ENCODE measurements around the gene MARK4.
"Not testable (repeated sequence)": the region's sequence is repeated elsewhere in the genome, so short reads cannot be mapped to it uniquely, and the experiment has no call there.

Gene MARK4

DNA sequence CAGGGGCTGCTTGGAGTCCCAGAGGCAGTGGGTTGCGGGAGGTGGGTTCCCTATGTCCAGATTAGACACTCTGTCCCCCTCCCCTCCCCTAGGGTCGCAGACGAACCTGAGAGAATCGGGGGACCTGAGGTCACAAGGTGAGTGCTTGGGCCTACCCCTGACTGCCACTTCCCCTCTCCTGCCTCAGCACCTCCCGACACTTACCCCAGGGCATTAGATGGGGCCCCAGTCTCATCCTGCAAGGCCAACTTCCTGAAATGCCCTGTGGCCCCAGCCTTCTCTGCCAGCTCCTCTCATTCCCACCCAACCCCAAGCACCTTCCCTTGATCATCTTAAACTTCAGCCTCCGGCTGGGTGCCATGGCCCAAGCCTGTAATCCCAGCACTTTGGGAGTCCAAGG lies 48.6 kb downstream of the MARK4 start:
- H3K9ac ChIP-seq, result no peak overlapping the region
- no peaks in the 10 kb centered on the region for H3K4me1 ChIP-seq
- H3K36me3 ChIP-seq, result peaks cover 88% of the 10 kb centered on the region
- no peak overlapping the region for H3K27ac ChIP-seq
- no peaks in the 10 kb centered on the region for H3K9me3 ChIP-seq
- H4K20me1 ChIP-seq, result no peaks in the 10 kb centered on the region
- H3K27me3 ChIP-seq, result no peaks in the 10 kb centered on the region
- no peak for TF ChIP-seq Cebpa-rat (IDR thresholded peaks at IDR 0.05)
- H3K4me2 ChIP-seq, result no peak overlapping the region
- H3K4me3 ChIP-seq, result no peak overlapping the region

DNA sequence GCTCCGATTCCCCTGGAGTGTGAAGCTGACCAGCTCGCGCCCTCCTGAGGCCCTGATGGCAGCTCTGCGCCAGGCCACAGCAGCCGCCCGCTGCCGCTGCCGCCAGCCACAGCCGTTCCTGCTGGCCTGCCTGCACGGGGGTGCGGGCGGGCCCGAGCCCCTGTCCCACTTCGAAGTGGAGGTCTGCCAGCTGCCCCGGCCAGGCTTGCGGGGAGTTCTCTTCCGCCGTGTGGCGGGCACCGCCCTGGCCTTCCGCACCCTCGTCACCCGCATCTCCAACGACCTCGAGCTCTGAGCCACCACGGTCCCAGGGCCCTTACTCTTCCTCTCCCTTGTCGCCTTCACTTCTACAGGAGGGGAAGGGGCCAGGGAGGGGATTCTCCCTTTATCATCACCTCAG lies 51.3 kb downstream of the MARK4 start:
- Histone ChIP-seq H4K20me1 (no peaks in the 10 kb centered on the region), H3K9ac (no peak overlapping the region), H3K4me2 (no peak overlapping the region), H3K4me1 (no peaks in the 10 kb centered on the region), H3K4me3 (no peak overlapping the region), H3K9me3 (no peaks in the 10 kb centered on the region), H3K36me3 (peaks cover 61% of the 10 kb centered on the region), H3K27me3 (no peaks in the 10 kb centered on the region), H3K27ac (no peak overlapping the region)
- no peak for TF ChIP-seq Cebpa-rat (IDR thresholded peaks at IDR 0.05)

DNA sequence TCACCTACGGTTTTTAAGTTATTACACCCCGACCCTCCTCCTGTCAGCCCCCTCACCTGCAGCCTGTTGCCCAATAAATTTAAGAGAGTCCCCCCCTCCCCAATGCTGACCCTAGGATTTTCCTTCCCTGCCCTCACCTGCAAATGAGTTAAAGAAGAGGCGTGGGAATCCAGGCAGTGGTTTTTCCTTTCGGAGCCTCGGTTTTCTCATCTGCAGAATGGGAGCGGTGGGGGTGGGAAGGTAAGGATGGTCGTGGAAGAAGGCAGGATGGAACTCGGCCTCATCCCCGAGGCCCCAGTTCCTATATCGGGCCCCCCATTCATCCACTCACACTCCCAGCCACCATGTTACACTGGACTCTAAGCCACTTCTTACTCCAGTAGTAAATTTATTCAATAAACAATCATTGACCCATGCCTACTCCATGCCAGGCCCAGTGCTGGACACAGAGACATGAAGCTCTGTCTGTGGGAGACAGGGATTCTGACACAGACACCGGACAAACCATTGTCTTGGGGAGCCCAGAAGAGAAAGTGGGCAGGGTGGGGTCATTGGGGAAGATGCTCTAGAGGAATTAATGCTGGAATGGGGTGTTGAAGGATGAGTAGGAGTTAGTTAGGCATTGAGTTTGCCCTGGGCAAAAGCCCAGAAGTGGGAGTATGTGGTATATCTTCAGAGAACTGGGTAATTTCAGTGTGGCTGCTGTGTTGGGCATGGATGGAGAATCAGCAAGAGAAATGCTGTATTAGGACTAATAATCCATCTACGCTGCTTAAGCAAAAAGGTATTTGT lies 52.4 kb downstream of the MARK4 start:
- H4K20me1 ChIP-seq, result no peaks in the 10 kb centered on the region
- H3K4me3 ChIP-seq, result no peak overlapping the region
- H3K4me1 ChIP-seq, result no peaks in the 10 kb centered on the region
- H3K9ac ChIP-seq, result no peak overlapping the region
- no peaks in the 10 kb centered on the region for H3K9me3 ChIP-seq
- TF ChIP-seq Cebpa-rat (IDR thresholded peaks at IDR 0.05), result no peak
- peaks cover 53% of the 10 kb centered on the region for H3K36me3 ChIP-seq
- no peak overlapping the region for H3K27ac ChIP-seq
- H3K27me3 ChIP-seq, result no peaks in the 10 kb centered on the region
- no peak overlapping the region for H3K4me2 ChIP-seq

DNA sequence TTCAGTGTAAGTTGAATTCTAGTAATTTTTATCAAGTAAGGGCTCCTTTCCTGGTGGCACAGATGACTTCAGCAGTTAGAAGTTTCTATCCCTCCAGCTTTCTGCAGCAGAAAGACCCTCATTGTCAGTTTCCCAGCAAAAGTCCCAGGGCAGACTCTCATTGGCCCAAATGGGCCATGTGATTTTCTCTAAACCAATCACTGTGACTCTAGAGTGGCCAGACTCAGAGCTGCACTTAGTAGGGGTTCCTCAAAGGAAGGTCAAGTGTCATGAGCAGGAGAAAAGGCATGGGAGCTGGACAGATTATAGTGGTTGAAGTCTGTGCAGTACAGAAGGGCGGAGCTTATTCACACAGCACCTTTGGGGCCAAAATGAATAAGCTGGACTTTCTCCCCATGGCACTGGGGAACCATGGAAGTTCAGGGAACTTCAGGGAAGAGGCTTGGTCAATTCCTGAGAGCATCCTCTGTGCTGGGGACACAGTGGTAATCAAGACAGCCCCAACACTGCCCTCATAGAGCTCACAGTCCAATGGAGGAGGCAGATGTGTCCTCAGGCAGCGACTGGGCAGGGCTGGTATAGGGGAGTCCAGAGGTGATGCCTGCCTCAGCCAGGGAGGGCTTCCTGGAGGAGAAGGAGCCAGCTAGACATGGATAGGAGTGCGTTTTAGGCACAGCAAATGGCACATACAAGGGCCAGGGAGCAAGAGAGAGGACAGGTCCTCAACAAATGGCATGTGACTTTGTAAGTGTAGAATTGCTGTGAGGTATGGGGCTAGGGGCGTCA lies 53.3 kb downstream of the MARK4 start:
- Histone ChIP-seq H3K27ac (no peak overlapping the region), H3K4me3 (no peak overlapping the region), H3K4me2 (no peak overlapping the region), H3K36me3 (peaks cover 44% of the 10 kb centered on the region), H4K20me1 (no peaks in the 10 kb centered on the region), H3K4me1 (no peaks in the 10 kb centered on the region), H3K27me3 (no peaks in the 10 kb centered on the region), H3K9ac (no peak overlapping the region), H3K9me3 (no peaks in the 10 kb centered on the region)
- no peak for TF ChIP-seq Cebpa-rat (IDR thresholded peaks at IDR 0.05)

DNA sequence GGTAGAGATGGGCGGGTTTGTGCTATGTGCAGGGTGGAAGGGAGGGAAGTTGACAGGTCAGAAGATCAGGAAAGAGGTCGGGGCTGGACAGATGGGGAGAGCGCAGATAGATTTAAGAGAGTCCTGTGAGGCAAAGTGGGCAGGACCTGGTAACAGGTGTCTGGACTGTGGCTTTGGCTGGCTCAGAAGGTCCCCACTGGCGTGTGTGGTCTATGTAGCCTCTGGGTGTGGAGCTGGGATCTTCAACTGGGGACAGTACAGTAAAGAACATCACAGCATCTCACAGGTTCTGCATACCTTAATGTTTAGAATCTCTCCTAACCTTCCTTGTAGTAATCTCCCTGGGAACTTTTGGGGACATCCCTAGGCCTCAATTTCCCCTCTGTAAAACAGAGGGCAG lies 53.9 kb downstream of the MARK4 start:
- H3K4me2 ChIP-seq, result no peak overlapping the region
- no peak for TF ChIP-seq Cebpa-rat (IDR thresholded peaks at IDR 0.05)
- H3K27ac ChIP-seq, result no peak overlapping the region
- H3K4me3 ChIP-seq, result no peak overlapping the region
- no peaks in the 10 kb centered on the region for H4K20me1 ChIP-seq
- H3K27me3 ChIP-seq, result no peaks in the 10 kb centered on the region
- H3K36me3 ChIP-seq, result peaks cover 38% of the 10 kb centered on the region
- H3K4me1 ChIP-seq, result no peaks in the 10 kb centered on the region
- no peak overlapping the region for H3K9ac ChIP-seq
- no peaks in the 10 kb centered on the region for H3K9me3 ChIP-seq

DNA sequence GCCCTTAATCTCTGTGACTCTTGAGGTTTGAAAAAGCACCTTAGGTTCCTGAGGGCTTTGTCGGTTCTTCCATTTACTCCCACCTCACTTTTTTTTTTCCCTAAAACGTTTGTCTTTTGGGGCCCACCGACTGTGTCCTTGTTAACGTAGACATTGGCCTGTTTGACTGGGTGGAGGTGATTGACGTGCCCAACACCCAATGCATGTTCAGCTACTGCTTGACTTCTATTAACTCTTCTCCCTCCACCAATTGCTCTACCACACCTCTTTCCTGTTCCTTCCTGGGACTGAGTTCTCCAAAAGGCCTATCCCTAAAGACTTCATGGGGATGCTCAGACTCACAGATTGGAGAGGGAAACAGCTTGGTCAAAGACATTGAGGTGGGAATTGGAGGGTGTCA lies 54.4 kb downstream of the MARK4 start:
- no peak for TF ChIP-seq Cebpa-rat (IDR thresholded peaks at IDR 0.05)
- H3K9me3 ChIP-seq, result no peaks in the 10 kb centered on the region
- H3K27me3 ChIP-seq, result no peaks in the 10 kb centered on the region
- H3K9ac ChIP-seq, result no peak overlapping the region
- H3K4me2 ChIP-seq, result no peak overlapping the region
- no peaks in the 10 kb centered on the region for H3K4me1 ChIP-seq
- no peak overlapping the region for H3K27ac ChIP-seq
- H3K4me3 ChIP-seq, result no peak overlapping the region
- H4K20me1 ChIP-seq, result no peaks in the 10 kb centered on the region
- H3K36me3 ChIP-seq, result peaks cover 34% of the 10 kb centered on the region

DNA sequence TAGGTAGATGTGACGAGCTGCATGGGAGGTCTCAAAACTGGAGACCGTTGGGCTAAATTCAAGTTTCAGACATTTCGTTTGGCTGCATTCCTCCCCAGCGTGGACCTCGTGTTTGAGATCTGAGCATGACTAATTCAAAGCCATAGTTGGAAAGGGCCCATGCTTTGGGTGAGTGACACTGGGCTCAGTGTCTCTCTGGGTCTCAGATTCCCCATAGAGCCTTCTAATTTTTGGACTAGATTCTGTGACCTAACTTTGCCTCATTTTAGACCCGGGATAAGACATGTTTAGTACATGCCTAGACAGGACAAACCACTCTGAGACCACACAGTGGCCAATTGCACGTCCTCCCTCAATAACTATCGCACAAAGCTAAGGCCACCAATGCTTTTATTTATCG lies 55.0 kb downstream of the MARK4 start:
- no peak for TF ChIP-seq Cebpa-rat (IDR thresholded peaks at IDR 0.05)
- H3K9ac ChIP-seq, result no peak overlapping the region
- no peaks in the 10 kb centered on the region for H4K20me1 ChIP-seq
- no peaks in the 10 kb centered on the region for H3K9me3 ChIP-seq
- no peaks in the 10 kb centered on the region for H3K4me1 ChIP-seq
- no peak overlapping the region for H3K4me3 ChIP-seq
- no peak overlapping the region for H3K27ac ChIP-seq
- H3K4me2 ChIP-seq, result no peak overlapping the region
- H3K27me3 ChIP-seq, result no peaks in the 10 kb centered on the region
- peaks cover 27% of the 10 kb centered on the region for H3K36me3 ChIP-seq

DNA sequence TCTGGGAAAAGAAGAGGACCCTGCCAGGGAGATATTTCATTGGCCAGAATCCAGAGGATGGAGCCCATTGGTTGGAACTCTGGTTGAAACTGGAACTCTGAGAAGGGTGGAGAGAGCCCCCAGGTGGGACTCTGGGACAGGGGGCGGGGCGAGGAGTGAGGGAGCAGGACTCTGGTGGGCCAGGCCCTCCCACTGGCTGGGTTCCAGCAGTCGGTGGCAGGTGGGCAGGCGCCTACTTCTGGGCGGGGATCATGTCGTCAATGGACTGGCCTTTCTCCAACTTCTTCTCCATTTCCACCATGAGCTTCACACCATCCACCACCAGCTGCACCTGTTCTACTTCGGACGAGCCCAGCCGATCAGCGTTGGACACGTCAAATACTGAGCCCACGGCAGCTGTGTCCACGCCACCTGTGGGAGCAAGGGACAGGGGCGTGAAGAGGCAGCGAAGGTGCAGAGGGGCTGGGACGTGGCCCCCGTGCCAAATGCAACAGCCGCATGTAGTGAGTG lies 55.5 kb downstream of the MARK4 start:
- H3K9ac ChIP-seq, result no peak overlapping the region
- no peaks in the 10 kb centered on the region for H4K20me1 ChIP-seq
- no peaks in the 10 kb centered on the region for H3K27me3 ChIP-seq
- no peaks in the 10 kb centered on the region for H3K9me3 ChIP-seq
- H3K36me3 ChIP-seq, result peaks cover 22% of the 10 kb centered on the region
- no peak overlapping the region for H3K4me2 ChIP-seq
- no peak overlapping the region for H3K4me3 ChIP-seq
- TF ChIP-seq Cebpa-rat (IDR thresholded peaks at IDR 0.05), result no peak
- H3K27ac ChIP-seq, result no peak overlapping the region
- H3K4me1 ChIP-seq, result no peaks in the 10 kb centered on the region

DNA sequence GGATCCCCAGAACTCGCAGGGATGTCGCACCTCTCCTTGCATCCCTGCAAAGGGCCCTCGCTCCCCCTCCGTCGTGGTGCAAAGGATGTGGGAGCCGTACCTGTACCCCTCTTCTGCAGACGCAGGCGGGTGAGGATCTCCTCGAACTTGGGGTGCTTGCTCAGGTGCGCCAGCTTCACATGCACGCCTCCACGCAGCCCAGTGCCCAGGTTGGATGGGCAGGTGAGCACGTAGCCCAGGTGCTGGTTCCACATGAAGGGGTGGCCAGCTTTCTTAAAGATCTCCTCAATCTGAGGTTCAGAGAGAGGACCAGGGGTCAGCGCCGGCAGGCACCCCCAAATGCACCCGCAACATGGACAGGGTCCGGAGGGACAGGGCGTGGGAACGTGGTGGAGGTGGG lies 56.3 kb downstream of the MARK4 start:
- no peak for TF ChIP-seq Cebpa-rat (IDR thresholded peaks at IDR 0.05)
- Histone ChIP-seq H3K27me3 (no peaks in the 10 kb centered on the region), H3K4me1 (peaks cover 5% of the 10 kb centered on the region; the same call in 1 of the 2 replicates), H3K4me2 (no peak overlapping the region), H3K9me3 (no peaks in the 10 kb centered on the region), H3K9ac (no peak overlapping the region), H3K36me3 (peaks cover 14% of the 10 kb centered on the region), H3K4me3 (no peak overlapping the region), H3K27ac (no peak overlapping the region), H4K20me1 (no peaks in the 10 kb centered on the region)

DNA sequence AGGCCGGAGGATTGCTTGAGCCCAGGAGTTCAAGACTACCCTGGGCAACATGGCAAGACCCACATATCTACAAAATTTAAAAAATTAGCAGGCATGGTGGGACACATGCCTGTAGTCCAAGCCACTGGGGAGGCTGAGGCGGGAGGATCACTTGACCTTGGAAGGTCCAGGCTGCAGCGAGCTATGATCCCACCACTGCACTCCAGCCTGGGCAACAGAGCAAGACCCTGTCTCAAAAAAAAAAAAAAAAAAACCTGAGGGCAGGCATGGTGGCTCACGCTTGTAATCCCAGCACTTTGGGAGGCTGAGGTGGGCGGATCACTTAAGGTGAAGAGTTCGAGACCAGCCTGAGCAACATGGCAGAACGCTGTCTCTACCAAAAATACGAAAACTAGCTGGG lies 58.3 kb downstream of the MARK4 start:
- H3K4me2 ChIP-seq, H3K9me3 ChIP-seq, H3K27me3 ChIP-seq, H3K27ac ChIP-seq, H3K36me3 ChIP-seq, H4K20me1 ChIP-seq, H3K9ac ChIP-seq, H3K4me3 ChIP-seq: not testable (repeated sequence)
- peaks cover 15% of the 10 kb centered on the region for H3K4me1 ChIP-seq
